H1 (cell line): ENCODE data around the gene SFXN4. TPM values are rescaled to one million over a fixed set of nuclear protein-coding genes. Genes with fewer than 3 reads are reported as not detected.

Experiments
- CTCF ChIA-PET: fragments of 300-600 bp; sonication (Branson Sonifier 250); formaldehyde crosslinking; loops from one replicate; lab custom pipeline; 2021; ENCODE audit not compliant: partially characterized antibody; lab: Charles Lee
- POLR2A ChIA-PET: fragments of 300-600 bp; sonication (Branson Sonifier 250); formaldehyde crosslinking; loops from one replicate; lab custom pipeline; 2021; ENCODE audit warnings: inconsistent platforms; ENCODE audit not compliant: partially characterized antibody; lab: Charles Lee
- DNase-seq, 2 experiments: peaks; one replicate each; pipeline versions ENCODE4 v3.0.0 to v3.0.0-alpha.2; 2010 to 2022; ENCODE audit warnings: low spot score in 2 of 2, low read depth in 1 of 2, mixed read lengths in 1 of 2
- FAIRE-seq: peaks from 2 replicates; lab custom pipeline; 2011; peaks lifted over from hg19 to GRCh38; lab: Jason Lieb, UNC
- H2AFZ ChIP-seq: 2 replicates; pipeline ENCODE4 v1.8.1; 2012; ENCODE audit warnings: low read length, inconsistent platforms
- H2AK5ac ChIP-seq: 2 replicates; pipeline ENCODE4 v1.6.1; 2013; ENCODE audit warnings: low read depth, low read length
- H2BK120ac ChIP-seq: replicated peaks from 2 replicates; pipeline ENCODE3; 2013; ENCODE audit warnings: low read depth, low read length, inconsistent platforms
- H2BK12ac ChIP-seq: 2 replicates; pipeline ENCODE4 v1.6.1; 2013; ENCODE audit warnings: low read depth, low read length
- H2BK15ac ChIP-seq: 2 replicates; pipeline ENCODE4 v1.6.1; 2013; ENCODE audit warnings: low read length
- H2BK20ac ChIP-seq: 2 replicates; pipeline ENCODE4 v1.6.1; 2013; ENCODE audit warnings: low read length
- H2BK5ac ChIP-seq: 2 replicates; pipeline ENCODE4 v1.6.1; 2013; ENCODE audit warnings: low read depth, low read length
- H3K14ac ChIP-seq: 2 replicates; pipeline ENCODE4 v1.6.1; 2013; ENCODE audit warnings: inconsistent platforms; ENCODE audit not compliant: insufficient read length
- H3K18ac ChIP-seq: 2 replicates; pipeline ENCODE4 v1.6.1; 2013; ENCODE audit warnings: low read length; ENCODE audit errors: extremely low read depth
- H3K23ac ChIP-seq: 2 replicates; pipeline ENCODE4 v1.6.1; 2013; ENCODE audit warnings: inconsistent platforms; ENCODE audit not compliant: insufficient read length
- H3K23me2 ChIP-seq: 2 replicates; pipeline ENCODE4 v1.6.1; 2013; ENCODE audit warnings: low read depth, low read length
- H3K27ac ChIP-seq: 2 replicates; pipeline ENCODE4 v1.6.1; 2011; ENCODE audit warnings: low read depth, low read length, inconsistent platforms
- H3K27me3 ChIP-seq, 4 experiments: replicated peaks in 1 of 4; 1 replicate in 1 of 4; 2 replicates in 3 of 4; pipeline versions ENCODE4 v1.6.1 to v1.8.1; 2011 to 2013; ENCODE audit warnings: low read length in 3 of 4, mild to moderate bottlenecking in 3 of 4, inconsistent platforms in 2 of 4, mixed read lengths in 2 of 4, moderate library complexity in 1 of 4; ENCODE audit not compliant: control insufficient read depth in 3 of 4, insufficient read depth in 3 of 4; ENCODE audit errors: extremely low read depth in 1 of 4
- H3K36me3 ChIP-seq, 4 experiments: 2 replicates each; pipeline versions ENCODE4 v1.6.1 to v1.8.1; 2011 to 2013; ENCODE audit warnings: mild to moderate bottlenecking in 4 of 4, low read length in 3 of 4, moderate library complexity in 2 of 4, control low read depth in 1 of 4, inconsistent platforms in 1 of 4; ENCODE audit not compliant: insufficient read depth in 4 of 4, control insufficient read depth in 2 of 4
- H3K4ac ChIP-seq: replicated peaks from 2 replicates; pipeline ENCODE3; 2013; ENCODE audit warnings: low read length, low read depth, mixed read lengths, inconsistent platforms; ENCODE audit not compliant: insufficient read length
- H3K4me1 ChIP-seq, 4 experiments: replicated peaks in 1 of 4; 1 replicate in 1 of 4; 2 replicates in 3 of 4; pipeline versions ENCODE4 v1.6.1 to v1.8.1; 2011 to 2013; ENCODE audit warnings: low read length in 3 of 4, inconsistent platforms in 2 of 4, mixed read lengths in 1 of 4; ENCODE audit not compliant: insufficient read depth in 4 of 4, control insufficient read depth in 3 of 4
- H3K4me2 ChIP-seq, 2 experiments: 2 replicates each; pipeline versions ENCODE4 v1.6.1 to v1.8.1; 2011 to 2013; ENCODE audit warnings: low read depth in 2 of 2, low read length in 2 of 2, control low read depth in 1 of 2, inconsistent platforms in 1 of 2, mild to moderate bottlenecking in 1 of 2; ENCODE audit not compliant: insufficient read depth in 1 of 2
- H3K4me3 ChIP-seq, 4 experiments: fragments of 200-600, 300-600 bp in 1 of 4; sonication (generic), shearing (Covaris generic), sonication (Bioruptor Twin) in 1 of 4; 2 replicates each; pipeline versions ENCODE4 v1.5.1 to v1.8.1; 2011 to 2016; ENCODE audit warnings: low read length in 4 of 4, low read depth in 3 of 4, control low read depth in 2 of 4, inconsistent platforms in 2 of 4, mild to moderate bottlenecking in 2 of 4, mixed read lengths in 1 of 4, moderate library complexity in 1 of 4; ENCODE audit not compliant: insufficient read depth in 2 of 4; ENCODE audit errors: extremely low read depth in 1 of 4
- H3K56ac ChIP-seq: replicated peaks from 2 replicates; pipeline ENCODE3; 2013; ENCODE audit warnings: low read depth, mild to moderate bottlenecking, mixed read lengths, low read length, inconsistent platforms; ENCODE audit not compliant: insufficient read length
- H3K79me1 ChIP-seq: 2 replicates; pipeline ENCODE4 v1.6.1; 2013; ENCODE audit warnings: low read depth, low read length, control low read depth
- H3K79me2 ChIP-seq, 2 experiments: 2 replicates each; pipeline versions ENCODE4 v1.6.1 to v1.8.1; 2012 to 2013; ENCODE audit warnings: low read length in 2 of 2, mild to moderate bottlenecking in 2 of 2, inconsistent platforms in 1 of 2; ENCODE audit not compliant: insufficient read depth in 2 of 2, control insufficient read depth in 1 of 2
- H3K9ac ChIP-seq, 4 experiments: replicated peaks in 1 of 4; 1 replicate in 1 of 4; 2 replicates in 3 of 4; pipeline versions ENCODE4 v1.6.1 to v1.8.1; 2011 to 2013; ENCODE audit warnings: low read depth in 3 of 4, low read length in 3 of 4, control low read depth in 2 of 4, mild to moderate bottlenecking in 2 of 4, moderate library complexity in 2 of 4, inconsistent platforms in 1 of 4; ENCODE audit errors: extremely low read depth in 1 of 4
- H3K9me3 ChIP-seq, 2 experiments: 2 replicates each; pipeline versions ENCODE4 v1.6.1 to v1.8.1; 2012 to 2013; ENCODE audit warnings: mild to moderate bottlenecking in 2 of 2, moderate library complexity in 2 of 2, control low read depth in 1 of 2, inconsistent platforms in 1 of 2, low read depth in 1 of 2, low read length in 1 of 2, mixed read lengths in 1 of 2; ENCODE audit not compliant: insufficient read depth in 2 of 2
- H4K20me1 ChIP-seq, 2 experiments: replicated peaks in 1 of 2; 2 replicates each; pipeline versions ENCODE3 to v1.8.1; 2011 to 2013; ENCODE audit warnings: inconsistent platforms in 2 of 2, low read length in 2 of 2, mild to moderate bottlenecking in 1 of 2; ENCODE audit not compliant: insufficient read depth in 2 of 2, control insufficient read depth in 1 of 2
- H4K5ac ChIP-seq: 2 replicates; pipeline ENCODE4 v1.6.1; 2013; ENCODE audit warnings: low read length, low read depth, mixed read lengths, inconsistent platforms; ENCODE audit not compliant: insufficient read length
- H4K8ac ChIP-seq: 2 replicates; pipeline ENCODE4 v1.8.0; 2013; ENCODE audit warnings: mild to moderate bottlenecking, moderate library complexity, low read length, inconsistent platforms; ENCODE audit not compliant: insufficient read depth; ENCODE audit errors: extremely low read depth
- H4K91ac ChIP-seq: replicated peaks from 2 replicates; pipeline ENCODE3; 2013; ENCODE audit warnings: low read length, mixed read lengths, inconsistent platforms; ENCODE audit not compliant: insufficient read length
- ATF3 ChIP-seq: IDR thresholded peaks from 2 replicates; pipeline ENCODE4 v1.6.1; 2011; ENCODE audit warnings: low read depth, mild to moderate bottlenecking, low read length; ENCODE audit not compliant: insufficient read depth
- BRCA1 ChIP-seq: IDR thresholded peaks from 2 replicates; pipeline ENCODE4 v1.6.1; 2012; ENCODE audit warnings: low read depth, low read length, improper control_type of control experiment
- CEBPB ChIP-seq: IDR thresholded peaks from 2 replicates; pipeline ENCODE4 v1.6.1; 2012; ENCODE audit warnings: low read depth, low read length
- CTCF ChIP-seq, 3 experiments: IDR thresholded peaks; 1 replicate in 2 of 3; 2 replicates in 1 of 3; pipeline versions ENCODE4 v1.5.1 to v1.6.1; 2011; ENCODE audit warnings: low read length in 3 of 3, mild to moderate bottlenecking in 3 of 3, inconsistent platforms in 2 of 3, low read depth in 1 of 3, moderate library complexity in 1 of 3; ENCODE audit not compliant: insufficient read depth in 1 of 3; ENCODE audit errors: control extremely low read depth in 1 of 3
- FOSL1 ChIP-seq: IDR thresholded peaks from 2 replicates; pipeline ENCODE4 v1.6.1; 2011; ENCODE audit warnings: mild to moderate bottlenecking, low read depth, low read length, moderate library complexity; ENCODE audit not compliant: insufficient read depth
- GABPA ChIP-seq: IDR thresholded peaks from 2 replicates; pipeline ENCODE4 v1.6.1; 2011; ENCODE audit warnings: mild to moderate bottlenecking, low read length, moderate library complexity, borderline replicate concordance; ENCODE audit not compliant: insufficient read depth
- MAX ChIP-seq: IDR thresholded peaks from 2 replicates; pipeline ENCODE4 v1.6.1; 2012; ENCODE audit warnings: inconsistent platforms
- RAD21 ChIP-seq, 2 experiments: IDR thresholded peaks in 1 of 2; conservative IDR thresholded peaks in 1 of 2; 2 replicates each; pipeline ENCODE4 v1.6.1; 2011; ENCODE audit warnings: low read depth in 2 of 2, low read length in 2 of 2, improper control_type of control experiment in 1 of 2, inconsistent platforms in 1 of 2, mild to moderate bottlenecking in 1 of 2, moderate library complexity in 1 of 2
- SIRT6 ChIP-seq: IDR thresholded peaks from one replicate; pipeline ENCODE4 v1.7.1; 2012; ENCODE audit warnings: low read length, inconsistent platforms
- ZNF274 ChIP-seq: IDR thresholded peaks from 2 replicates; pipeline ENCODE4 v1.7.0; 2012; ENCODE audit warnings: low read length, borderline replicate concordance; ENCODE audit errors: extremely low read depth
- WGBS, 2 experiments: shearing (Covaris generic) in 1 of 2; methylation state at CpG; one replicate each; pipeline versions ENCODE4 v1.1.6 to v1.1.7; 2013 to 2015; ENCODE audit warnings: low lambda C conversion rate in 2 of 2, mixed read lengths in 2 of 2, inconsistent platforms in 1 of 2, low coverage in 1 of 2, missing lambda C conversion rate in 1 of 2; ENCODE audit not compliant: insufficient replicate concordance in 2 of 2, insufficient coverage in 1 of 2, insufficient read length in 1 of 2; ENCODE audit errors: extremely low coverage in 1 of 2, missing lambda C conversion rate in 1 of 2; 5-methylcytosine and 5-hydroxymethylcytosine counted together
- polyA plus RNA-seq, 7 experiments: library from polyadenylated mRNA; depleted of rRNA in 3 of 7; stranded (reverse) in 5 of 7; unstranded in 2 of 7; fragments of >200 nt in 5 of 7; fragments of 200-250 nt in 2 of 7; gene quantifications; 1 replicate in 5 of 7; 2 replicates in 1 of 7; 4 replicates in 1 of 7; pipeline versions ENCODE4 v1.2.1 to v1.2.3, GENCODE V29; 2011 to 2013; ENCODE audit warnings: missing spikeins in 2 of 7, mixed read lengths in 2 of 7
- total RNA-seq: library from RNA; stranded (reverse); fragmentation: NEBNext Ultra II Directional; extraction: Animal tissue kit (Norgen Biotek cat#: 25700); gene quantifications from 2 replicates; pipeline ENCODE4 v1.2.1, GENCODE V29; 2021

Gene SFXN4
- total and polyA plus RNA-seq, 2 of the 8 experiments (the other 6 are each of a cell fraction or from before 2014, with no cell fraction given) = 15.4 to 21.6 TPM

GRCh38 chr10:119149729-119150128, 15.8 kb downstream of the SFXN4 start:
- no peaks in the 10 kb centered on the region for H3K79me2 ChIP-seq
- no peaks in the 10 kb centered on the region for H3K4me1 ChIP-seq
- H2AFZ ChIP-seq = no peak overlapping the region
- ChIA-PET POLR2A (interaction anchor here (0.8 kb wide), 2 partner anchors 10 to 11 kb away, joined by 3 to 4 read pairs; no protein-coding TSS in a partner anchor), CTCF (interaction anchor here (0.6 to 1.5 kb wide), 8 partner anchors 11 to 278 kb away, joined by 3 to 7 read pairs (median 4); no protein-coding TSS in a partner anchor)
- WGBS, 2 experiments = 81% methylated on average over 13 of the region's 13 CpGs; no CpG with 5 or more reads in 1 of the 2 experiments
- H3K9ac ChIP-seq = no peak overlapping the region
- H3K4me3 ChIP-seq = no peak overlapping the region
- no peaks in the 10 kb centered on the region for H3K79me1 ChIP-seq
- H3K27ac ChIP-seq = no peak overlapping the region
- FAIRE-seq (peak; percentile 13), DNase-seq (peak in 1 of 2 experiments; percentile 78)
- H3K23ac ChIP-seq = no peak overlapping the region
- H2BK15ac ChIP-seq = no peak overlapping the region
- H4K5ac ChIP-seq = no peak overlapping the region
- no peaks in the 10 kb centered on the region for H3K27me3 ChIP-seq
- no peak overlapping the region for H2BK120ac ChIP-seq
- no peak overlapping the region for H2AK5ac ChIP-seq
- H3K14ac ChIP-seq = no peak overlapping the region
- H2BK5ac ChIP-seq = no peak overlapping the region
- H4K91ac ChIP-seq = no peak overlapping the region
- no peak overlapping the region for H2BK20ac ChIP-seq
- no peak overlapping the region for H3K4me2 ChIP-seq
- no peak overlapping the region for H3K4ac ChIP-seq
- H3K36me3 ChIP-seq = peaks cover 0 to 6% (median 1%) of the 10 kb centered on the region in 4 experiments; a peak in 3 of 8 replicates
- no peaks in the 10 kb centered on the region for H4K20me1 ChIP-seq
- no peak overlapping the region for H2BK12ac ChIP-seq
- no peak overlapping the region for H4K8ac ChIP-seq
- H3K18ac ChIP-seq = no peak overlapping the region
- no peak overlapping the region for H3K56ac ChIP-seq
- no peaks in the 10 kb centered on the region for H3K9me3 ChIP-seq
- H3K23me2 ChIP-seq = no peaks in the 10 kb centered on the region
- TF ChIP-seq FOSL1 = no peak
- TF ChIP-seq BRCA1 = no peak
- no peak for TF ChIP-seq ZNF274
- 0 out of 2 replicates have a peak, but pooled peaks have one; percentile 7 for TF ChIP-seq ATF3
- TF ChIP-seq MAX = peak; percentile 23; the same call in 1 of the 2 replicates
- no peak for TF ChIP-seq CEBPB
- no peak for TF ChIP-seq SIRT6
- no peak for TF ChIP-seq GABPA
- TF ChIP-seq RAD21 (IDR thresholded peaks at IDR 0.05 in 1 of 2, conservative IDR thresholded peaks at IDR 0.05 in 1 of 2; ENCODE audit: low read depth in 2 of 2, low read length in 2 of 2) = peak; percentile 75 to 79
- peak; percentile 66 to 76 (median 69) for TF ChIP-seq CTCF (IDR thresholded peaks at IDR 0.05; ENCODE audit: control extremely low read depth in 1 of 3, insufficient read depth in 1 of 3, low read depth in 1 of 3, low read length in 3 of 3)
